Activated T-helper 2 cell treated with anti-CD3 and anti-CD28 coated beads, Interferon-gamma antibody, Interleukin-2, Interleukin-4, amounts not matched to agents 10 μg/mL and 5 μg/mL and 100 μg/mL, durations not matched to agents 14 hours and 24 hours and 36 hours (primary cell): ENCODE results near the gene PCYT2. TPM values are rescaled to one million over a fixed set of nuclear protein-coding genes. Genes with fewer than 3 reads are reported as not detected.

ENCODE experiments used
- DNase-seq: peaks from one replicate; pipeline ENCODE4 v3.0.0; 2021; ENCODE audit warnings: low spot score
- H3K27ac Mint-ChIP-seq: one replicate; pipeline ENCODE4 v1.8.0; 2021; ENCODE audit warnings: mixed read lengths
- H3K27me3 Mint-ChIP-seq: one replicate; pipeline ENCODE4 v1.8.0; 2021; ENCODE audit warnings: low read depth, mixed read lengths
- H3K36me3 Mint-ChIP-seq: one replicate; pipeline ENCODE4 v1.8.0; 2021; ENCODE audit warnings: low read depth, mixed read lengths
- H3K4me1 Mint-ChIP-seq: one replicate; pipeline ENCODE4 v1.8.0; 2021; ENCODE audit warnings: low read depth, mixed read lengths
- H3K4me3 Mint-ChIP-seq: one replicate; pipeline ENCODE4 v1.8.0; 2021; ENCODE audit warnings: low read depth, mild to moderate bottlenecking, moderate library complexity, mixed read lengths
- H3K9me3 Mint-ChIP-seq: one replicate; pipeline ENCODE4 v1.8.0; 2021; ENCODE audit warnings: mixed read lengths
- intact Hi-C: fragments of 100-400 bp; cut with micrococcal nuclease; formaldehyde crosslinking; loops from one replicate; pipeline ENCODE4 v1.15.1; 2023
- total RNA-seq: library from RNA; stranded (reverse); gene quantifications from 2 replicates; pipeline ENCODE4 v1.2.3, GENCODE V29; 2022

PCYT2 gene
- total RNA-seq, 1 donor from 2014 or later: 51.7 TPM

DNA sequence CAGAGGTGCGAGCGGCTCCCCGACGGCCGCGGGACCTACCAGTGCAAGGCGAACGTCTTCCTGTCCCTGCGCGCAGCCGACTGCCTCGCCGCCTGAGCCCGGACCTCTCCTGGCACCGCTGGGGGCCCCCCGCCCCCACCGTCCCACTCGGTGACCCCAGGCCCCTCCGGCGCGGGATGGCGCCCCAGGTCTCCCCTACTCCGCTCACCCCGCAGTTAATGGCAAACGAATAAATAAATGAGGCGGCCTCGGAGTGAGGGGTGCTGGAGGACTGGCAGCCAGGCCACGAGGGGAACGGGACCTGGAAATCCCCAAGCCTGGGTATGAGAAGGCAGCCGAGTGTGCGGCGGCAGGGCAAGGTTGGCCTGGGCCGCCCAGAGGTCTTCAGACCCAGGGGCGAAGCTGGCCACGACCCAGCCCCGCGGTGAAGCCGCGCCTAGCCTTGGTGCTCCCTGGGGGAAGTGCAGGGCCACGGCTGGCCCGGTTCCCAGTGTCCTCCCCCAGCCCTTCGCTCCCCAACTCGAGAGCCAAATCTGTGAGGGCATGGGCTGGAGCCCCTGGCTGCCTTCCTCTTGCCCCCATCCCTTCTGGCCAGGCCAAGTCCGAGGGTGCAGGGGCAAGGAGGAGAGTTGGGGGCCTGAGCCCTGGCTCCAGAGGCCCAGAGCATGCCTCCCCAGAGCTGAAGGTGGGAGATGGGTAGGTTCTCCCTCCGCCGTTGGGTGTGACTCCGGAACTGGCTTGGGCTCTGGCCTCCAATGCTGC lies 8.4 kb downstream of the PCYT2 start:
- Mint-ChIP-seq H3K36me3 (peaks cover 33% of the 10 kb centered on the region), H3K27me3 (peaks cover 6% of the 10 kb centered on the region), H3K4me3 (no peak overlapping the region), H3K4me1 (no peaks in the 10 kb centered on the region), H3K9me3 (no peaks in the 10 kb centered on the region), H3K27ac (no peak overlapping the region)
- intact Hi-C loops: no loop called here
- no peak for DNase-seq

DNA sequence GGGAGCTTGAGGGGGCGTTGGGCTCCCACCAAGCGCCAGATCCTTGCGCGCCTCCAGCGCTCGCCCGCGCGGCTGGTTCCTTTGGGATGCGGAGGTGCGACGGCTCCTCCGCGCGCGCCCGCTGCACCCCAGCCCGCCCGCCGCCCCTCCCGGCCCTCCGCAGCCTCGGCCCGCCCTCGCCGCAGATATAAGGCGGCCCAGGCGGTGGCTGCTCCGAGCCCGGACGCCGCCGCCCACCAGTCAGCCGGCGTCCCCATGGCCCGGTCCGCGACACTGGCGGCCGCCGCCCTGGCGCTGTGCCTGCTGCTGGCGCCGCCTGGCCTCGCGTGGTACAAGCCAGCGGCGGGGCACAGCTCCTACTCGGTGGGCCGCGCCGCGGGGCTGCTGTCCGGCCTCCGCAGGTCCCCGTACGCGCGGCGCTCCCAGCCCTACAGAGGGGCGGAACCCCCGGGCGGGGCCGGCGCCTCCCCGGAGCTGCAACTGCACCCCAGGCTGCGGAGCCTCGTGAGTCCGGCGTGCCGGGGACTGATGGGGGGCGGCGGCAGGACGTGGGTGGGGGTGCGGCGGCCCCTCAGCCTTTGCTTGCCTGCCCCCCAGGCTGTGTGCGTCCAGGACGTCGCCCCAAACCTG lies 9.1 kb downstream of the PCYT2 start, which contains the start of gene NPB:
Gene NPB, plus strand, starts transcription at position 216 of the 630 bp plus-strand sequence. Its CDS starts 40 bp downstream, at position 256.
- H3K36me3 Mint-ChIP-seq: peaks cover 35% of the 10 kb centered on the region
- no peaks in the 10 kb centered on the region for H3K9me3 Mint-ChIP-seq
- DNase-seq: no peak
- H3K4me3 Mint-ChIP-seq: no peak within 1 kb of the TSS
- peaks cover 6% of the 10 kb centered on the region for H3K27me3 Mint-ChIP-seq
- intact Hi-C loops: no loop called here
- H3K27ac Mint-ChIP-seq: no peak within 1 kb of the TSS
- no peaks in the 10 kb centered on the region for H3K4me1 Mint-ChIP-seq

DNA sequence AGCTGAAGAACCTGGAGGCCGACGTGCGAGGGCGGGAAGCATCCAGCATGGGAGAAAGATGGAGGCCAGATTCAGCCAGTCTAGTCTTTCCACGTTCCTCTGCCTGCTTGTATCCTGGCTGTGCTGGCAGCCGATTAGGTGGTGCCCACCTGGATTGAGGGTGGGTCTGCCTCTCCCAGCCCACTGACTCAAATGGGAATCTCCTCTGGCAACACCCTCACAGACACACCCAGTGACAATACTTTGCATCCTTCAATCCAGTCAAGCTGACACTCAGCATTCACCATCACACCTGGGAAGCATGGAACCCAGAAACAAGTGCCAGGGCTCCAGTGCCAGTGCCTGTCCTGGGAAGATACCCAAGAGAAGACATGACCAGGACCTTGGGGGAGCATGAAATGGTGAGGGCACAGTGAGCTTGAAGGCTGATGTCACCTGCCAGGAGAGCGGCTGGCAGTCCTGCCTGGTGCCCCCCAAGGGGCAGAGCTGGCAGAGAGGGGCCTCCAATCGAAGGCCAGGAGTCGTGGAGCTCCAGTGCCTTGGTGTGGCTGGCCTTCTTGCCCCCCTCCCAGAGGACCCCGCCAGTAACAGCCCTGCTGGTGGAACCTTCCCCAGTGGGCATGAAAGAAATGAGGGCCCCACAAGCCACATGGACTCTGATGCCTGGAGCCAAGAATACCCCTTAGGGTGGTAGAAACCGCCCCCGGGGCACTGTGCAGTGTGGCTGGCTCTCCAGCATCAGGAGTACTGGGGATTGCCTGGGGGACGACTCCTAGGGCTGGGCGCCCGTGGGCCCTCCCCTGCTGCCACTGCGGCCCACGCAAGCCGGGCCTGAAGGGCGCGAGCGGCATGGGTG lies 9.8 kb downstream of the PCYT2 start:
- intact Hi-C loops: no loop called here
- Mint-ChIP-seq H3K4me3 (no peak overlapping the region), H3K9me3 (no peaks in the 10 kb centered on the region), H3K27ac (no peak overlapping the region), H3K36me3 (peaks cover 31% of the 10 kb centered on the region), H3K4me1 (no peaks in the 10 kb centered on the region), H3K27me3 (peaks cover 6% of the 10 kb centered on the region)
- no peak for DNase-seq

DNA sequence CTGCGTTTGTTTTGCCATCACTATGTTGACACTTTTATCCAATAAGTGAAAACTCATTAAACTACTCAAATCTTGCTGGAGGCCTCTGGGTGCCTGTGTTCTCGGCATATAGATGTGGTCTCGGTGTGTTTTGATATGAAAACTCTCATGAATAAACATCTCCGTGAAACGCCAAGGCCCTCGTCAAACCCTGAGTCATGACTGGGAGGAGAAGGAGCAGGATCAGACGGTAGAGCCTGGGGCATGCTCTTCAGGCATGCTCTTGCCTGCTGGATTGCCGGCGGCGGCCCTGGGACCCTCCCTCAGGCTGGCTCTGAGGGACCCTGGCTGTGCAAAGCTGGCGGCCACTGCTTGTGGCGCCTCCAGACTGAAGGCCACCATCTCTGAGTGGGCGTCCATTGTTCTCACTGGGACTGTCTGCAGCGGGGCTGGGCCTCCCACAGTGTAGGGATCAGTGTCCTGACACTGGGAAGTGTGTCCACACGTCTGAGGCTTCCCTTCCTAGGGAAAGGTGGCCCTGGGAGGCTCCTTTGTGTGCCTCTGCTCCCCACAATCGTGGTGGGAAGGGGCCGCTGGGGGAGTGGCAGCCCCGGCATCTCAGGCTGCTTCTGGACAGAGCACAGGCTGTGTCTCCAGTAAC lies 10.9 kb downstream of the PCYT2 start:
- Mint-ChIP-seq H3K4me3 (no peak overlapping the region), H3K27ac (no peak overlapping the region), H3K36me3 (peaks cover 32% of the 10 kb centered on the region), H3K9me3 (no peaks in the 10 kb centered on the region), H3K27me3 (peaks cover 6% of the 10 kb centered on the region), H3K4me1 (no peaks in the 10 kb centered on the region)
- DNase-seq: no peak
- intact Hi-C loops: no loop called here

DNA sequence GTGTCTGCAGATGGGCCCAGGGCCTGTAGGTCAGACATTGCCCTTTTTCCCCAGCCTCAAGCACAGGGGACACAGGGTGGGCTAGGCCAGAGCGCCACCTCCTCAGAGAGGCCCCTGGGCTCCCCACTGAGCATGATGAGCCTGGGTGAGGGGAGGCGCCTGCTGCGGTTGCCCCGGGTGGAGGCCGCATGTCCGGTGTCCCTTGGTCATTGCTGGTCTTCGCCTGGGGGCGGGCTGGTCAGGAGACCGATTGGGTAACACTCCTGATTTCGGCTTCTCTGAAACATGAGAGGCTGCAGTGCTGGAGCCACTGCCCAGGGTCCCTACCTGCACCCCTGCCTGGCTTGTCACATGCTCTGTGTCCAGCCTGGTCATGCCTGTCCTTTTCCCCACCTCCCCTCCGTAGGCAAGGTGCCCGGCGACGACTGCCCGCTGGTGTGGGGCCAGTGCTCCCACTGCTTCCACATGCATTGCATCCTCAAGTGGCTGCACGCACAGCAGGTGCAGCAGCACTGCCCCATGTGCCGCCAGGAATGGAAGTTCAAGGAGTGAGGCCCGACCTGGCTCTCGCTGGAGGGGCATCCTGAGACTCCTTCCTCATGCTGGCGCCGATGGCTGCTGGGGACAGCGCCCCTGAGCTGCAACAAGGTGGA lies 11.6 kb downstream of the PCYT2 start:
- Mint-ChIP-seq H3K9me3 (no peaks in the 10 kb centered on the region), H3K27ac (no peak overlapping the region), H3K4me3 (no peak overlapping the region), H3K4me1 (no peaks in the 10 kb centered on the region), H3K27me3 (peaks cover 6% of the 10 kb centered on the region), H3K36me3 (peaks cover 35% of the 10 kb centered on the region)
- intact Hi-C loops: no loop called here
- no peak for DNase-seq

DNA sequence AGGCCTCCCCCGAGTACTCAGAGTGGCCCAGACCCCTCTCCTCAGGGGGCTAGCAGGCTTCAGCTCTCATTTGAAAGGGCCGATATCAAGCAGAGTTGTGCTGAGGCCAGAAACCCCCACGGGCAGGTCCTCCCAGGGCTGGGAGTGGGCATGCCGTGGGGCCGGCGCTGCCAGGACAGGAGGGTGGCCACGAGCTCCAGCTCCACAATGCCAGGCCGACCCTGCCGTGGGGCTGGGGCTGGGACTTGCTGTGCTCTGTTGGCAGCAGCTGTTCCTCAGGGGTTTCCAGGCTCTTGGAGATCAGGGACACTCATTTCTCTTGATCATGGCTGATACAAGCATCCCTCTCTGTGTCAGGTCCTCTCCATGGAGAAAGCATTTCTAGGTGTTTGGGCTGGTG lies 12.3 kb downstream of the PCYT2 start:
- Mint-ChIP-seq H3K27me3 (peaks cover 6% of the 10 kb centered on the region), H3K9me3 (no peaks in the 10 kb centered on the region), H3K36me3 (peaks cover 35% of the 10 kb centered on the region), H3K4me1 (no peaks in the 10 kb centered on the region), H3K4me3 (no peak overlapping the region), H3K27ac (no peak overlapping the region)
- intact Hi-C loops: no loop called here
- DNase-seq: no peak

DNA sequence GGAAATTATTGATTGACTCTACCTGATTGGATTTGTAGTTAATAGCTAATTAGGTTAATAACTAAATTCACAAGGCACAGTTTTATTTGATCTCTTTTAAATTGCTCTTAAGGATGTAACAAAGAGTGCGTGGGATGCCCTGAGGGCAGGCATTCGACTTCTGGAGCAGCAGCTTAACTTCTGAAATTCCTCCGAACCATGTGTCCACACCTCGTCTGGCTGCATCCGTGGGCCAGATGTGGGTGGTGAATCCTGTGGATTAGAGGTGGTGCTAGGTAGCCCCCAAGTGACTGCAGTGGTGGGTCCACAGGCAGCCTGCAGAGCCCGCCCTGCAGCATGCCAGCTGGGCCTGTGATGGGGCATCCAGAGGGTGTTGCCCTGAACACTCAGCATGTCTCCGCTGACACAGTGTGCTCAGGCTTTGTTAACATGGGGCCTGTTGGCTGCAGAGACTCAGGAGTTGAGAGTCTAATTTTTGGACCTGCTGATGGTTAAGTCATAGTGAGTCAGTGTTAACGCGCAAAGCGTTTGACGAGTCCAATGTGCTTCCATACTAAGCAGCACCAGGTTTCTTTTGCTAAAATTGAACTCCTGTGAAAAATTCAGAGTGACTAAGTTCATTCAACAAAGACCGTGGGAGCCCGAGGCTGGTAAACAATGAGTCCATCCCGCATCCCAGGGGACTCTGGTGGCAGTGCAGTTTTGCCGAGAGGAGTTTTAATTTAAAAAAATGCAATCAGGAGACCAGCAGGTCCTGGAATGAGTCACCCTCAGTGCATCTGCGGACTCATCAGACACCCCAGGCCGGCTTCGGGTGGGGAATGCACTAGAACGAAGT lies 13.0 kb downstream of the PCYT2 start:
- Mint-ChIP-seq H3K4me3 (no peak overlapping the region), H3K27me3 (peaks cover 6% of the 10 kb centered on the region), H3K27ac (no peak overlapping the region), H3K9me3 (no peaks in the 10 kb centered on the region), H3K4me1 (no peaks in the 10 kb centered on the region), H3K36me3 (peaks cover 33% of the 10 kb centered on the region)
- DNase-seq: no peak
- intact Hi-C loops: no loop called here

DNA sequence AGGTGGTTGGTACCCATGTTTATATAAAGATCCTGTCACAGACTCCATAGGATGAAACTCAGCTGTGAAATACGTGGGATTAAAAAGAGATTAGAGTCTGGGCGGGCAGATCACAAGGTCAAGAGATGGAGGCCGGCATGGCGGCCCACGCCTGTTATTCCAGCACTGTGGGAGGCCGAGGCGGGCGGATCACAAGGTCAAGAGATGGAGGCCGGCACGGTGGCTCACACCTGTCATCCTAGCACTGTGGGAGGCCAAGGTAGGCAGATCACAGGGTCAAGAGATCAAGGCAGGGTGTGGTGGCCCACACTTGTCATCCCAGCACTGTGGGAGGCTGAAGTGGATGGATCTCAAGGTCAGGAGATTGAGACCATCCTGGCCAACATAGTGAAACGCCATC lies 15.8 kb downstream of the PCYT2 start:
- intact Hi-C loops: no loop called here
- H3K9me3 Mint-ChIP-seq: no peaks in the 10 kb centered on the region
- peaks cover 33% of the 10 kb centered on the region for H3K36me3 Mint-ChIP-seq
- H3K27me3 Mint-ChIP-seq: no peaks in the 10 kb centered on the region
- no peak overlapping the region for H3K27ac Mint-ChIP-seq
- peaks cover 2% of the 10 kb centered on the region for H3K4me1 Mint-ChIP-seq
- no peak for DNase-seq
- no peak overlapping the region for H3K4me3 Mint-ChIP-seq

DNA sequence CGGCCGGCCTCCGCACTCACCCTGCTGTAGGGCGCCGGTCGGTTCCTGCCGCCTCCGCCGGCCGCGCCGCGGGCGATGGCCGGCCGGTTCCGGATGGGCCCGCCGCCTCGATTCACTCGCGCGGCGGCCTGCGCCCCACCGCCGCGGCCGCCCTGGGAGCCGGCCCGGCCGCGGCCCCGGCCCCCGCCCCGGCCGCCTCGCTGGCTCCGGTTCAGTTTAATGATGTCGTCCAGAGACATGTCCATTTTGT lies 20.0 kb downstream of the PCYT2 start:
- Mint-ChIP-seq H3K4me3 (peak overlapping the region; percentile 97), H3K36me3 (peaks cover 53% of the 10 kb centered on the region), H3K9me3 (no peaks in the 10 kb centered on the region), H3K27ac (peak overlapping the region; percentile 98), H3K4me1 (peaks cover 18% of the 10 kb centered on the region), H3K27me3 (no peaks in the 10 kb centered on the region)
- intact Hi-C loops: loop anchor here (2.0 kb wide), 1 partner anchor 20 kb away; the partner anchor contains the start of gene ARHGDIA
- no peak for DNase-seq

DNA sequence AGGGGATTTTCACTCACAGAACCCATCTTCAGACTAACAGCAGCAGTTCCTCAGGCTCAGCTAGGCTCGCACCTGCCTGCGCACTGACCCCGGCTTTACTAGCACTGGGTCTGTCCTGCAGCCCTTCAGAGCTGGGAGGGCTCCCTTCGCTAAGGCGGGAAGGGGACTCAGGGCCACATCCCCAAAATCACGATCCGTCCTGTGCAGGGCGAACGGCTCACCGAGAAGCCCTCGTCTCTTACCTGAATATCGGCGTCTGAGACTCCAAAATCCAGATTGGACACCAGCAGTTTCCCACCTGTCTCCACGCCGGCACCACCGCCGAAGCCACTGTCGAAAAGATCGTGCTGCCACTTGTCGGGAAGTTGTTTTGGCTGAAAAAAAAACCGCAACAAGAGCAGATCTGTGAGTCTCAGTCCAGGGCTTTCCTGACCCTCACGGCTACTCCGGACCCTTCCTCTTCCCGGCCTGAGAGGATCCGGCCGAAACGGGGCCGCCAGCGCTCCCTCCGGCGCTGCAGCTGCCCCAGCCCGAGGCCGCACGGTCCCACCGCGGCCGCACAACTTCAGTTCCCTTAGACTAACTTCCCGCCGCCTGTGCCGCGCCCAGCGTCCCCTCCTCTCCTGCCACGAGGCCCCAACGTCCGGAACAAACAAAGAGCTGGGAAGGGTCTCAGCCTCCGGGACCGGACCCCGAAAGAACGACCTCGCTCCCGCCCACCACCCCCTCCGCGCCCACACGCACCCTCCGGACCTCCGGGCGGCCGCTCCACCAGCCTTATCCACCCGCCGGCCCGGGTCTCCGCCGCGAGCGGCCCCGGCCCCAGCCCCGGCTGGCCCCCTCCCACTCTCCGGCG lies 20.5 kb downstream of the PCYT2 start:
- Mint-ChIP-seq H3K9me3 (no peaks in the 10 kb centered on the region), H3K4me1 (peaks cover 18% of the 10 kb centered on the region), H3K36me3 (peaks cover 59% of the 10 kb centered on the region), H3K27ac (peak overlapping the region; percentile 92), H3K27me3 (no peaks in the 10 kb centered on the region), H3K4me3 (peak overlapping the region; percentile 88)
- intact Hi-C loops: loop anchor here (2.0 kb wide), 1 partner anchor 20 kb away; the partner anchor contains the start of gene ARHGDIA
- DNase-seq: no peak

DNA sequence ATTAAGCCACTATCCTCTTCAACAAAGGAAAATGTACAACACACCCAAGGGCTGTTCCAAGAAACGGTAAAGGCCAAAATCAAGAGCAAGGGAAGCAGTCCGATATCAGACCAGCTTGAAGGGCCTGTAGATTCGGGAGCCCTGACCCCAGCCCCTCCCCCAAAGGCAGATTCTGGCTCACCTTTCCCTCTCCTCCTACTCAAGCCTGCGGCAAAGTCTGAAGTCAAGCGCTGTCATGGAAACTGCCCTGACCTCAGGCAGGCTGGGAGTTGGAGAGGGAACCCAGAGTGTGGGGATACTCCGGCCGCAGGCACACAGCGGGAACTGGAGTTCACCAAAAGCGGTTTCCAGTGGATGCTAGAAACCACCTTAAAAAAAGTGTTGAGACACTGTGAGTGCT lies 21.6 kb downstream of the PCYT2 start:
- Mint-ChIP-seq H3K36me3 (peaks cover 63% of the 10 kb centered on the region), H3K27ac (peak overlapping the region; percentile 92), H3K9me3 (no peaks in the 10 kb centered on the region), H3K27me3 (no peaks in the 10 kb centered on the region), H3K4me1 (peaks cover 18% of the 10 kb centered on the region), H3K4me3 (peak overlapping the region; percentile 88)
- DNase-seq: no peak
- intact Hi-C loops: loop anchor here (2.0 kb wide), 1 partner anchor 19 kb away; the partner anchor contains the start of gene ARHGDIA
